ENCODE measurements around the gene HRH1.

GRCh38 chr3:11245276-11245675, 91.0 kb downstream of the HRH1 start:
- TF ChIP-seq EZH2 (IDR thresholded peaks at IDR 0.05; ENCODE audit: borderline replicate concordance, control insufficient read depth, low read depth, low read length) (no peak), CTCF (IDR thresholded peaks at IDR 0.05 in 2 of 3, conservative IDR thresholded peaks at IDR 0.05 in 1 of 3; ENCODE audit: control insufficient read depth in 2 of 3, extremely low read depth in 1 of 3, insufficient read depth in 1 of 3, low read depth in 3 of 3, low read length in 3 of 3) (no peak), POLR2A (IDR thresholded peaks at IDR 0.05; ENCODE audit: low read depth, low read length) (no peak), BCLAF1 (IDR thresholded peaks at IDR 0.05) (no peak), BMI1 (IDR thresholded peaks at IDR 0.05; ENCODE audit: borderline replicate concordance) (no peak), POLR2AphosphoS5 (IDR thresholded peaks at IDR 0.05; ENCODE audit: low read length) (no peak), BACH1 (IDR thresholded peaks at IDR 0.05; ENCODE audit: borderline replicate concordance) (no peak), IKZF1 (conservative IDR thresholded peaks at IDR 0.05) (no peak), ESRRA (IDR thresholded peaks at IDR 0.05; ENCODE audit: low read length) (no peak)
